HT-29 (cell line): ENCODE measurements around the gene SLC25A27. TPM values are rescaled to one million over a fixed set of nuclear protein-coding genes. Genes with fewer than 3 reads are reported as not detected.

Source experiments
- DNase-seq: peaks from one replicate; pipeline ENCODE4 v3.0.0-alpha.2; 2015; ENCODE audit warnings: low spot score
- total RNA-seq: library from RNA; depleted of rRNA; stranded (reverse); fragments of >200 nt; shearing (Covaris generic); gene quantifications from 2 replicates; pipeline ENCODE4 v1.2.3, GENCODE V29; 2014; rRNA removed

SLC25A27 gene
- total RNA-seq, 1 experiment from 2014 or later = 5.8 TPM

GRCh38 chr6:46711491-46711890, 58.7 kb downstream of the SLC25A27 start:
- DNase-seq = no peak

- DNase-seq = no peak
Measured at GRCh38 chr6:46715141-46715540, 62.4 kb downstream of the SLC25A27 start.

- DNase-seq = peak; percentile 20
Measured at GRCh38 chr6:46719099-46719498, 66.3 kb downstream of the SLC25A27 start.

- no peak for DNase-seq
Measured at GRCh38 chr6:46720401-46720800, 67.6 kb downstream of the SLC25A27 start.

Other genes starting within 250 kb of the SLC25A27 start
- gene RCAN2, start 161.5 kb upstream of the SLC25A27 start, total RNA-seq = 0.03 TPM in 1 of 2 replicates, not detected in the other
- 0.94 and 1.3 TPM in 2 replicates for gene CYP39A1, start 157 bp upstream of the SLC25A27 start, total RNA-seq
- not detected in 2 replicates for gene TDRD6, start 34.9 kb downstream of the SLC25A27 start, total RNA-seq
- gene PLA2G7, start 82.4 kb downstream of the SLC25A27 start, total RNA-seq = not detected in 2 replicates
- not detected in 2 replicates for gene ANKRD66, start 94.0 kb downstream of the SLC25A27 start, total RNA-seq
- gene MEP1A, start 140.4 kb downstream of the SLC25A27 start, total RNA-seq = 0.05 TPM in 1 of 2 replicates, not detected in the other